OCI-LY3 (cell line): ENCODE data around the gene CRTC3.
"Not testable (repeated sequence)": the region's sequence is repeated elsewhere in the genome, so short reads cannot be mapped to it uniquely, and the experiment has no call there.

Experiments
- CTCF ChIP-seq: fragments of 200-600, 300-600 bp; sonication (generic); IDR thresholded peaks from 2 replicates; pipeline ENCODE4 v1.5.1; 2014; ENCODE audit warnings: antibody characterized with exemption, low read length, low read depth
- EZH2phosphoT487 ChIP-seq: fragments of 200-600 bp; shearing (Covaris generic); IDR thresholded peaks from 2 replicates; pipeline ENCODE4 v1.6.1; 2018; ENCODE audit warnings: antibody characterized with exemption, mixed run types, low read depth

DNA sequence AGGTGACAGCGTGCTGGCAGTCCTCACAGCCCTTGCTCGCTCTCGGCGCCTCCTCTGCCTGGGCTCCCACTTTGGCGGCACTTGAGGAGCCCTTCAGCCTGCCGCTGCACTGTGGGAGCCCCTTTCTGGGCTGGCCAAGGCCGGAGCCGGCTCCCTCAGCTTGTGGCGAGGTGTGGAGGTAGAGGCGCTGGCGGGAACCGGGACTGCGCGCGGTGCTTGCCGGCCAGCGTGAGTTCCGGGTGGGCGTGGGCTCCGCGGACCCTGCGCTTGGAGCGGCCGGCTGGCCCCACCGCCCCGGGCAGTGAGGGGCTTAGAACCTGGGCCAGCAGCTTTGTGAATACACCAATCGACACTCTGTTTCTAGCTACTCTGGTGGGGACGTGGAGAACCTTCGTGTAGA is 18.9 kb upstream of the CRTC3 start:
- not testable (repeated sequence) for TF ChIP-seq CTCF, EZH2phosphoT487
